HG02571 (cell line): ENCODE results near the gene F3.

Source experiments
- ATAC-seq: cut with Tn5 transposase; IDR thresholded peaks from one replicate; pipeline ENCODE4 v1.9.1; 2021; ENCODE audit warnings: mild to moderate bottlenecking, moderate library complexity; ENCODE audit not compliant: unreplicated experiment

The F3 gene

GRCh38 chr1:94528826-94529225 lies 12.7 kb downstream of the F3 start:
- no peak for ATAC-seq

DNA sequence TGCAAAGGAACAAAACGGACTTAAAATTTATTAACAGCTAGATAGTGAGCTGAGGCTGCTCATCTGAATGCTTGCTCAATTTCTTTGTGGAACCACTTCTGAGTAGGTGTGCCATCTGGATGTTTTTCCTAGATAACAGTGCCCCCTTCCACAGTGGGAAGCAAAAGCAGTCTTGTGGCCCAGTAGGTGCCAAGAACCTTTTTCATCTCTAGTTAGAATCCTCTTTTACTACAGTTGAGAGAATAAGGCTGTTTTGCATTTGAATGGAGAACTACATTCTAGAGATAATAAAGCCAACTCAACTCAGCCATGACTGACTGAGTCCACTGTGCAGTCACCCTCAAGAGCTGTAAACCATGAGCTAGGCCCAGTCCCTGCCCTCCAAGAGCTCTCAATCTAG lies 13.3 kb downstream of the F3 start:
- no peak for ATAC-seq

GRCh38 chr1:94527447-94528031 lies 14.0 kb downstream of the F3 start:
- ATAC-seq, result no peak

DNA sequence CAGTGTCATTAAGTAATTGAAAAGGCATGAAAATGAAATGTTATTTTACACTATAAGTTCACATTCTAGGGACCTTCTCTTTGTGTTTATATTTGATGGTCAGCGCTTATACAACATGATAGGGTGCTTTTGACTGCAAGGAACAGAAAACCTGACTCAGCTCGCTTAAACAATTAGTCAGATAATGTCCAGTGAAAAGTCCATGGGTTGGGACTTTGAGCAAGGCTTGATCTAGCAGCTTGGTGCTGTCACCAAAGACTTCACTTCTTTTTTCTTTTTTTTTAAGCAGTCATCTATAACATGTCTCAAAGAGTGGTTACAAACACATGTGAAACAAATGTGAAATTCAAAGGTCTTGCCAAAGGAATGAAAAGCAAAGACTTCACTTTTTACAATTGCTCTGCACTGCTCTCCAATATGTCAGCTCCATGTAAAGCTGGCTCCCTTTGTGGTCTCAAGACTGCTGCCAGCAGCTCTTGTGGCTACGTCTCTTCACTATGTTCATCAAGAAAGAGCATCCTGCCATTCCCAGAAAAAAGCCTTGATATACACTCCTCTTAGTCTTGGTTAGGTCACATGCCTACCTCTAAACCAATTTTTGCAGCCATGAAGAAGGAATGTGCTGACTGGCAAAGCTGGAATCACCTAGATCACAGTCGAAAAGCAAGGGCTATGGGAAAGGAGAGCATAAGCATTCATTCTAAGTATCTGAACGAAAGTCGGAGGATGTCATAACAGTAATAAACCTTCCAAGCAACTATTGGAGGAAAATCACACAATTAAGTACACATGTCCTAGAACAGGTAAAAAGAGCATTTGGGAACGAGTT lies 15.2 kb downstream of the F3 start:
- ATAC-seq, result no peak

- ATAC-seq, result no peak
Observed at GRCh38 chr1:94524531-94524930, 17.0 kb downstream of the F3 start.

- ATAC-seq, result no peak
Observed at GRCh38 chr1:94522304-94522703, 19.3 kb downstream of the F3 start.

GRCh38 chr1:94519351-94519750 lies 22.2 kb downstream of the F3 start:
- no peak for ATAC-seq

DNA sequence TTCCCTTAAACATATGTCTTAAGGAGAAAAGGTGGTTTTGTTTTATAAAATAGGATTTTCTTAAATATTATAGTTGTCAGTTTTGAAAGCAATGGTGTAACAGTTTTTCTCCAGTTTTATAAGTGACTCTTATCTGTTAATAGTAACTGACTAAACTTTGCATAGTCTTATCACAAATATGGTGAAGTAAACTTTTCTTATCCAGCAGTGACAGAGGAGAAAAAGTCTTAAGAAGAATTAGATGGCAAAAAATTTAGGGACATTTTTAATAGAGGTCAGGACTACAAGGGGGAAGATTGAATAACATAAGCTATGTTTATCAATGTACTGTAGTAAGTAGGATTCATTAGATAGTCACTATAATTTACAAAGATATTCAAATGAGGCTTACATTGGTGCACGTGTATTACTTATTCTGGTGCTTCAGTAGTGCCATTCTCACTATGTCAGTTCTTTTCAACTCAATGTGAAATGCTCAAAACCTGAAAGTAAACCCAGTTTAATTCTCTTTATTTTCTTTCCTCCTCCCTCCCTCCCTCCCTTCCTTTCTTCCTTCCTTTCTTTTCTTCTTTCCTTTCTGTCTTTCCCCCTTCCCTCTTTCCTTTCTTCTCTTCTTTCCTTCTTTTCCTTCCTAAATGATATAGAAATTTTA lies 26.1 kb downstream of the F3 start:
- no peak for ATAC-seq

DNA sequence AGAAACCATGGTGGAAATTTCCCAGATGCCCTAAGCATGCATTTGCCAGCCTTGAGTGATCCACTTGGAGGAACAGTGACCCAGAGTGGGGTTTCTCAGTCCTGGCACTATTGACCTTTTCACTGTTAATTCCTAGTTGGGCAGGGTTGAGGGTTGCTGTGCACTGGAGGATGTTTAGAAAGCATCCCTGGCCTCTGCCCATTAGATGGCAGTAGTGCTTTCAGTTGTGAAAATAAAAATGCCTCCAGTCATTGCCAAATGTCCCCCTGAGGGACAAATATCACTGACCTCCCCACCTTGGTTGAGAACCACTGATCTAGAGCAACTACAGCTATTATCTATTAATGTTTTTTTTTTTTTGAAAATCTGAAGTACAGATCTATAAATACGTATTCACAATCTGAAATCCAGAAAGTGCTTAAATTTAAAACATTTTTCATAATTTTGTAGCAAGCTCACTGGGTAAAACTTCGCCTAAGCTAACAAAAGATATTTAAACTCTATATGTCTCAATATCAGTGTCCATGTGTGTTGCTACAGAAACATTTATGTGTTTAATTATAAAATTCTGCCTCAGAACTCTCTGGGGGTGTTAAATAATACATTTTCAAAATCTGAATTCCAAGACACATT lies 27.3 kb downstream of the F3 start:
- ATAC-seq, result no peak

DNA sequence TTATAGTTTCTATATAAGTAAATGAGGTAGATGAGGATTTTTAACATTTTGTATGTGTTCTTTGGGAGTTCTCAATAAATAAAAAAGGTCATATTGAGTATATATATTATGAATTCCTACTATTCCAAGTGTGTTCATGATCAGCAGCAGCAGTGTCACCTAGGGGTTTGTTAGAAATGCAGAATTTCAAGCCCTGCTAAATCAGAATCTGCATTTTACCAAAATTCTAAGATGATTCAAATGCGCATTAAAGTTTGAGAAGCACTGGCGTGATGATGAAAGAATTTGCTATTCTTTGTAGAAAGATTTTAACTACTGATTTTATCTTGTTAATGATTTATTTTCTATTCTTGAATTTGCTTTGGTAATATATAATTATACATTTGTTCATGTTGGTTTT lies 28.7 kb downstream of the F3 start:
- ATAC-seq, result no peak

- ATAC-seq, result no peak
Observed at GRCh38 chr1:94504601-94505000, 37.0 kb downstream of the F3 start.

DNA sequence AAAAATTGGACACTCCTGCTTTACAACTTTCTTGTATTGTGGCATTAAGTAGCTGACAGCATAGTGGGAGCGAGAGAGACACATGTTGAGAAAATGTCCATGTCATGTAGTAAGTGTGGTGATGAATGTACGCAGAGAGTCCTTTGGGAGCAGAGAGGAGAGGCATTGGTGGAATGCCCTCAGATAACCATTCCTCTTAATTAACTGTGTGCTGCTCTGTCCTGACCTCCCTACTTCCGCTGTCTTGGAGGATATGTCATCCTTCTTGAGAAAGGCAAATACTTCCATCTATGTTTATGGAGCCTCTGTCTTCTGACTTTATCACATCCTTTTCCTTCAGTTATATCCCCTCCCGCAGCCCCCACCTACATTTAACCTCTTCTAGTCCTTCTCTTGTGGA lies 38.4 kb downstream of the F3 start:
- no peak for ATAC-seq

DNA sequence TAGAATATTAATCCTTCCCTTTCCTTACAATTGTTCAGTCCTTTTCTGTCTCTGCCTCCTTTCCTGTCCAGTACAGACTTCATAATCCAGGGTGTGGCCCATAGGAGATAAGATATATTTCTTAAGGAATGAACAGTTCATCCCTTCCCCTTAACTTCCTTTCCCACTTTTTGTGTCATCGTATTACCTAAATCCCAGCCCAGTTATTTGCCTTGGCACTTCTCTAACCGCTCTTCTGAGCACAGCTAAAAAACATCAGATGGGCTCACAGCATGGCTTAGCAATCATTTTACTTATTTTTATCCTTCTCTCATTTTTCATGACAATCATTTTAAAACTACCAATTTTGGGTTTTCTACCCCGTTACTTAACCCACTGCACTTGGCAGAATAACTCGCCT lies 39.6 kb downstream of the F3 start:
- no peak for ATAC-seq

- no peak for ATAC-seq
Observed at GRCh38 chr1:94501426-94501825, 40.1 kb downstream of the F3 start.

DNA sequence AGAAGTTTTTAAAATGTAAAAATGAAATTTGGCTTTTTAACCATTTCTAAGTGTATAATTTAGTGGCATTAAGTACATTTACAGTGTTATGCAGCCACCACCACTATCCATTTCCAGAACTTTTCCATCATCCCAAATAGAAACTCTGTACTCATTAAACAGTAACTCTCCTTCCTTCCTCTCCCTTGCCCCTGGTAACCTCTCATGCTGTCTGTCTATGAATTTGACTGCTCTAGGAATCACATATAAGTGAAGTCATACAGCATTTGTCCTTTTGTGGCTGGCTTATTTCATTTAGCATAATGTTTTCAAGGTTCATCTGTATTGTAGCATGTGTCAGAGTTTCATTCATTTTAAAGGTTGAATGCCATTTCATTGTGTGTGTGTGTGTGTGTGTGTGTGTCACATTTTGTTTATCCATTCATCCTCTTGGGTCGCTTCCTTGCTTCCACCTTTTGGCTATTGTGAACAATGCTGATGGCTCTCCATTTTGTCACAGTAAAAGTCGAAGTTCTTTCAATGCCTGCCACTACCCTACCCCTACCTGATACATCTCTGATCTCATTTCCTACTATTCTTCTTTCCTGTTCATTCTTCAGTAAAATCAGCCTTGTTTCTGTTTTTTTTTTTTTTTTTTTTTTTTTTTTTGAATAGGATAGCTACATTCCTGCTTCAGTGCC lies 45.3 kb downstream of the F3 start:
- ATAC-seq, result no peak

DNA sequence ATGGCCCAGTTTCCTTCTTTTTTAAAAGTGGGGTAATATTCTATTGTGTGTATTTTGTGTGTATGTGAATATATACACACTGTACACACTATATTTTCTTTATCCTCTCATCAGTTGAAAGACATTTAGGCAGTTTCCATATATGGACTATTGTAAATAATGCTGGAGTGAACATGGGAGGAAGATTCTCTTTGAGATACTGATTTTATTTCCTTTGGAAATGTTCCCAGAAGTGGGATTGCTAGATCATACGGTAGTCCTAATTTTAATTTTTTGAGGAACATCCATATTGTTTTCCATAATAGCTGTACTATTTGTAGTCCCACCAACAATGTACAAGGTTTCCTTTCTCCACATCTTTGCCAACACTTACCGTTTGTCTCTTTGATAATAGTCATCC lies 51.0 kb downstream of the F3 start:
- ATAC-seq, result no peak

DNA sequence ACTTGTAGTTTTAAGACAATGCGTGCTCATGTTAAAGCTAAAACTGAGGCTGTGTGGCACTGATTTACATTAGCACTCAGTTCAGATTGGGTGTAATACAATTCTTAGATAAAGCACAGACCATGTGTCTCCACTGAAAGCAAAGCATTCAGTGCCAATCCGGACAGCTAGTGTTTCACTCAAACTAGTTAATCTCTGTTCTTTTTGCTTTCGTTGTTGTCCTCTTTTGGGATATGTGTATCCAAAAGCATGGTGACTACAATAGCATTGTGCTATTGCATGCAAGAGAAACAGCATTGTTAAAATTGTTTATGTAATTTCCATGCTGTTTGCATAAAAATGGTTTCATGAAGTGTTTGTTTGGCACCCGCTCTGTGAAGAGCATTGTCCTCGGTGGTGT lies 54.6 kb downstream of the F3 start:
- no peak for ATAC-seq

DNA sequence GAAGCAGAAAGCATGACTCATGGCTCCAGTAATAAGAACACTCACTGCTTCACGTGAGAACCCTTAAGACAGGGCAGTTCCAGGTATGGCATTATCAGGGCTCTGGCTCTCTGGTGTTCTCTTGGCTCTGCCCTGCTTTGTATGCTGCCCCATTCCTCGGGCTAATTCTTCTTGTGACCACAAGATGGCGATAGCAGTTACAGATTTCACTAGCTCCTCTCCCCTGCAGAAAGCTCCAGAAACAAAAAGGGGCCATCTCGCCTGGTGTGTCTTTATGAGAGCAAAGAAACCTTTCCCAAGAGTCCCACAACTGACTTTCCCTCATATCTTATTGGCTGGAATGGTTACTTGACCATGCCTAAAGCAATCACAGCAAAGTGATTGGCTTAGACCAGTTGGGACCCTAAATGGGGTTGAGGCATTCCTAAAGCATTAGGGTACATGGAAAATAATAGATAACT lies 60.1 kb downstream of the F3 start:
- peak; percentile 86 for ATAC-seq

GRCh38 chr1:94479682-94480081 lies 61.9 kb downstream of the F3 start:
- no peak for ATAC-seq
